Upper lobe of right lung (tissue), 1 donor: Measurements from ENCODE around the gene CAMSAP2. TPM values are rescaled to one million over a fixed set of nuclear protein-coding genes. Genes with fewer than 3 reads are reported as not detected.

Experiments
- ATAC-seq: fragments of 200-7000 bp; cut with Tn5 transposase; one replicate; pipeline ENCODE4 v1.9.1; 2020; ENCODE audit warnings: mild to moderate bottlenecking, moderate library complexity
- DNase-seq: peaks from one replicate; pipeline ENCODE4 v3.0.0-alpha.2; 2020
- H3K27ac ChIP-seq: fragments of 200-600 bp; one replicate; pipeline ENCODE4 v1.8.0; 2022
- H3K27me3 ChIP-seq: fragments of 200-600 bp; one replicate; pipeline ENCODE4 v1.8.0; 2022; ENCODE audit warnings: mild to moderate bottlenecking
- H3K36me3 ChIP-seq: fragments of 200-600 bp; one replicate; pipeline ENCODE4 v1.8.0; 2022
- H3K4me1 ChIP-seq: fragments of 200-600 bp; one replicate; pipeline ENCODE4 v1.8.0; 2022
- H3K4me3 ChIP-seq: fragments of 200-600 bp; one replicate; pipeline ENCODE4 v1.8.0; 2022; ENCODE audit warnings: mild to moderate bottlenecking
- H3K9me3 ChIP-seq: fragments of 200-600 bp; one replicate; pipeline ENCODE4 v1.8.0; 2022
- CTCF ChIP-seq: fragments of 200-600 bp; IDR thresholded peaks from one replicate; pipeline ENCODE4 v1.8.0; 2022; ENCODE audit warnings: antibody characterized with exemption
- intact Hi-C: fragments of 100-400 bp; cut with DNase I; formaldehyde crosslinking; loops from one replicate; pipeline ENCODE4 v1.11.0; 2022
- total RNA-seq: library from RNA; stranded (reverse); fragmentation: NEBNext Ultra II Directional; extraction: Animal tissue kit (Norgen Biotek cat#: 25700); gene quantifications from one replicate; pipeline ENCODE4 v1.2.1, GENCODE V29; 2021
- donor health status: DM: no; HTN: yes; CAD: no; lungs with severe emphysema.

CAMSAP2 gene
- total RNA-seq, 1 donor from 2014 or later = 34.8 TPM

GRCh38 chr1:200901796-200902444, 163.2 kb downstream of the CAMSAP2 start:
- intact Hi-C loops = no loop called here
- H3K27ac ChIP-seq = no peak overlapping the region
- no peaks in the 10 kb centered on the region for H3K4me1 ChIP-seq
- no peak for ATAC-seq
- no peak for DNase-seq
- H3K27me3 ChIP-seq = no peaks in the 10 kb centered on the region
- H3K9me3 ChIP-seq = no peaks in the 10 kb centered on the region
- H3K4me3 ChIP-seq = no peak overlapping the region
- TF ChIP-seq CTCF = no peak
- H3K36me3 ChIP-seq = no peaks in the 10 kb centered on the region

- Histone ChIP-seq H3K27me3 (no peaks in the 10 kb centered on the region), H3K9me3 (no peaks in the 10 kb centered on the region), H3K4me3 (no peak overlapping the region), H3K36me3 (no peaks in the 10 kb centered on the region), H3K4me1 (no peaks in the 10 kb centered on the region), H3K27ac (no peak overlapping the region)
- intact Hi-C loops = no loop called here
- no peak for TF ChIP-seq CTCF
- no peak for ATAC-seq
- DNase-seq = no peak
These were observed 165.1 kb downstream of the CAMSAP2 start for GRCh38 chr1:200903793-200904192.

DNA sequence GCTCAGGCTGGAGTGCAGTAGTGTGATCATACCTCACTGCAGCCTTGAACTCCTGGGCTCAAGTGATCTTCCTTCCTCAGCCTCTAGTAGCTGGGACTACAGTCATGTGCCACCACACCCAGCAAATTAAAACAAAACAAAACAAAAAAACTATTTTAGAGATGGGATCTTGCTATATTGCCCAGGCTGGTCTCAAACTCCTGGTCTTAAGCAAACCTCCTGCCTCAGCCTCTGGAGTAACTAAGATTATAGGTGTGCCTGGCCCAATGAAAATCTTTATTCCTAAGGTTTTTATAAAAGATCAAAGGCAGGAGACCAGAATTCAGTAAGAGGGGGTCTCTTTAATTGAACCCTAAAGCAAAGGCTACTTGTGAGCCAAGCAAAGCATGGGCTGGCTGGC, 166.1 kb downstream of the CAMSAP2 start:
- Histone ChIP-seq H3K9me3 (no peaks in the 10 kb centered on the region), H3K27ac (no peak overlapping the region), H3K4me3 (no peak overlapping the region), H3K4me1 (no peaks in the 10 kb centered on the region), H3K27me3 (no peaks in the 10 kb centered on the region), H3K36me3 (no peaks in the 10 kb centered on the region)
- ATAC-seq (no peak), DNase-seq (no peak)
- intact Hi-C loops = no loop called here
- no peak for TF ChIP-seq CTCF

DNA sequence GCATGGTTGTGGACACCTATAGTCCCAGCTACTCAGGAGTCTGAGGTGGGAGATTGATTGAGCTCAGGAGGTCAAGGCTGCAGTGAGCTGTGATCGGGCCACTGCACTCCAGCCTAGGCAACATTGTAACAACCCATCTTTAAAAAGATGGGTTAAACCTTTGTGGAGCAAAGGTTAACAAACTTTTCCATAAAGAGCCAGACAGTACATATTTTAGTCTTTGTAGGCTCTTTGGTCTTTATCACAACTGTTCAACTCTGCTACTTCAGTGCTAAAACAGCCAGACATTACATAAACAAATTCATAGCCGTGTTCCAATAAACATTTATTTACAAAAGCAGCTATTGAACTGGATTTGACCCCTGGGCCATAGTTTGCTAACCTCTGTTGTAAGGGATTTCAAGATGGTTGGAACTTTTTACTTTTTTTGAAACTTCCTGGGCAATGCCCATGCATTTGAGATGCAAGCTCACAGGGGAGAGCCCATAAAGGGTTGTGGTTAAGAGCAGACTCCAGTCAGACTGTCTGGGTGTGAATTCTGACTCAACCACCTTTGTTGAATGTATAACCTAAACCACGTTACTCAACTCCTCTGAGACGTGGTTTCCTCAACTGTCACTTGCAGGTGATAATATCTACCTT, 166.8 kb downstream of the CAMSAP2 start:
- Histone ChIP-seq H3K36me3 (no peaks in the 10 kb centered on the region), H3K27me3 (no peaks in the 10 kb centered on the region), H3K9me3 (no peaks in the 10 kb centered on the region), H3K4me1 (no peaks in the 10 kb centered on the region), H3K4me3 (no peak overlapping the region), H3K27ac (no peak overlapping the region)
- DNase-seq (no peak), ATAC-seq (no peak)
- no peak for TF ChIP-seq CTCF
- intact Hi-C loops = no loop called here

GRCh38 chr1:200906491-200906890, 167.8 kb downstream of the CAMSAP2 start:
- intact Hi-C loops = no loop called here
- H3K4me1 ChIP-seq = no peaks in the 10 kb centered on the region
- H3K27ac ChIP-seq = no peak overlapping the region
- no peaks in the 10 kb centered on the region for H3K36me3 ChIP-seq
- no peak for DNase-seq
- no peaks in the 10 kb centered on the region for H3K9me3 ChIP-seq
- no peak for TF ChIP-seq CTCF
- H3K4me3 ChIP-seq = no peak overlapping the region
- no peak for ATAC-seq
- H3K27me3 ChIP-seq = no peaks in the 10 kb centered on the region
